Stomach smooth muscle (tissue), 2 donors: ENCODE results near the gene PAFAH1B1.
"Not testable (repeated sequence)": the region's sequence is repeated elsewhere in the genome, so short reads cannot be mapped to it uniquely, and the experiment has no call there.

Experiments
- H3K27ac ChIP-seq: one replicate; pipeline ENCODE4 v1.7.0; 2013; ENCODE audit warnings: mild to moderate bottlenecking, low read length, inconsistent platforms
- H3K27me3 ChIP-seq, 2 donors: one replicate each; pipeline ENCODE4 v1.7.0; 2013; ENCODE audit warnings: low read length in 2 of 2; ENCODE audit not compliant: insufficient read depth in 2 of 2, control insufficient read depth in 1 of 2
- H3K36me3 ChIP-seq, 2 donors: one replicate each; pipeline ENCODE4 v1.7.0; 2013; ENCODE audit warnings: low read length in 2 of 2; ENCODE audit not compliant: control insufficient read depth in 2 of 2, insufficient read depth in 2 of 2
- H3K4me1 ChIP-seq: one replicate; pipeline ENCODE4 v1.7.0; 2013; ENCODE audit warnings: low read length; ENCODE audit not compliant: control insufficient read depth, insufficient read depth
- H3K4me3 ChIP-seq, 2 donors: one replicate each; pipeline ENCODE4 v1.7.0; 2013; ENCODE audit warnings: low read length in 2 of 2
- H3K9ac ChIP-seq, 2 donors: one replicate each; pipeline ENCODE4 v1.7.0; 2013; ENCODE audit warnings: low read length in 2 of 2, mild to moderate bottlenecking in 1 of 2
- H3K9me3 ChIP-seq, 2 donors: one replicate each; pipeline ENCODE4 v1.7.0; 2013; ENCODE audit warnings: low read length in 2 of 2; ENCODE audit not compliant: control insufficient read depth in 2 of 2
- donor health status: healthy.
- donor health status: Pancreatic carcinoma.

Gene PAFAH1B1

GRCh38 chr17:2636169-2636930 is 42.9 kb downstream of the PAFAH1B1 start:
- Histone ChIP-seq H3K9me3 (no peaks in the 10 kb centered on the region), H3K9ac (no peak overlapping the region), H3K36me3 (peaks cover 0 to 2% of the 10 kb centered on the region in 2 donors), H3K27me3 (no peaks in the 10 kb centered on the region), H3K4me1 (peaks cover 1% of the 10 kb centered on the region), H3K4me3 (no peak overlapping the region), H3K27ac (no peak overlapping the region)

- peaks cover 3 to 8% of the 10 kb centered on the region in 2 donors for H3K36me3 ChIP-seq
- H3K4me3 ChIP-seq: no peak overlapping the region
- no peaks in the 10 kb centered on the region for H3K9me3 ChIP-seq
- no peaks in the 10 kb centered on the region for H3K4me1 ChIP-seq
- no peak overlapping the region for H3K9ac ChIP-seq
- H3K27ac ChIP-seq: no peak overlapping the region
- no peaks in the 10 kb centered on the region for H3K27me3 ChIP-seq
These were observed 44.0 kb downstream of the PAFAH1B1 start for GRCh38 chr17:2637422-2637821.

DNA sequence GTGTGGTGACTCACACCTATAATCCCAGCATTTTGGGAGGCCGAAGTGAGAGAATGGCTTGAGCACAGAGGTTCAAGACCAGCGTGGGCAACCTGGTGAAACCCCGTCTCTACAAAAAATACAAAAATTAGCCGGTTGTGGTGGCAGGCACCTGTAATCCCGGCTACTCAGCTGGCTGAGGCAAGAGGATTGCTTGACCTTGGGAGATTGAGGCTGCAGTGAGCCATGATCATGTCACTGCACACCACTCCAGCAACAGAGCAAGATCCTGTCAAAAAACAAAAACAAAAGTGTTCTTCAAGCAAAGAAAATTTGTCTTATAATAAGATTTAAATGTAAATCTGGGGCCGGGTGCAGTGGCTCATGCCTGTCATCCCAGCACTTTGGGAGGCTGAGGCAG is 51.5 kb downstream of the PAFAH1B1 start:
- H3K27me3 ChIP-seq: no peaks in the 10 kb centered on the region
- peaks cover 8 to 10% of the 10 kb centered on the region in 2 donors for H3K36me3 ChIP-seq
- H3K9me3 ChIP-seq: no peaks in the 10 kb centered on the region
- no peak overlapping the region for H3K4me3 ChIP-seq
- H3K27ac ChIP-seq: no peak overlapping the region
- no peak overlapping the region for H3K9ac ChIP-seq
- H3K4me1 ChIP-seq: no peaks in the 10 kb centered on the region

- no peak overlapping the region for H3K4me3 ChIP-seq
- no peaks in the 10 kb centered on the region for H3K9me3 ChIP-seq
- H3K36me3 ChIP-seq: peaks cover 0 to 8% of the 10 kb centered on the region in 2 donors
- no peak overlapping the region for H3K27ac ChIP-seq
- H3K4me1 ChIP-seq: no peaks in the 10 kb centered on the region
- no peaks in the 10 kb centered on the region for H3K27me3 ChIP-seq
- H3K9ac ChIP-seq: no peak overlapping the region
These were observed 54.5 kb downstream of the PAFAH1B1 start for GRCh38 chr17:2647957-2648356.

GRCh38 chr17:2649191-2649590 is 55.7 kb downstream of the PAFAH1B1 start:
- Histone ChIP-seq H3K9ac (no peak overlapping the region), H3K4me1 (no peaks in the 10 kb centered on the region), H3K27me3 (no peaks in the 10 kb centered on the region), H3K36me3 (peaks cover 0 to 5% of the 10 kb centered on the region in 2 donors), H3K27ac (no peak overlapping the region), H3K9me3 (no peaks in the 10 kb centered on the region), H3K4me3 (no peak overlapping the region)

DNA sequence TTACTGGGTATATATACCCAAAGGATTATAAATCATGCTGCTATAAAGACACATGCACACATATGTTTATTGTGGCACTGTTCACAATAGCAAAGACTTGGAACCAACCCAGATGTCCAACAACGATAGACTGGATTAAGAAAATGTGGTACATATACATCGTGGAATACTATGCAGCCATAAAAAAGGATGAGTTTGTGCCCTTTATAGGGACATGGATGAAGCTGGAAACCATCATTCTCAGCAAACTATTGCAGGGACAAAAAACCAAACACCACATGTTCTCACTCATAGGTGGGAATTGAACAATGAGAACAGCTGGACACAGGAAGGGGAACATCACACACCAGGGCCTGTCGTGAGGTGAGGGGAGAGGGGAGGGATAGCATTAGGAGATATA is 59.5 kb downstream of the PAFAH1B1 start:
- not testable (repeated sequence) for H3K36me3 ChIP-seq, H3K4me3 ChIP-seq, H3K9me3 ChIP-seq, H3K4me1 ChIP-seq, H3K27me3 ChIP-seq, H3K27ac ChIP-seq, H3K9ac ChIP-seq

- Histone ChIP-seq H3K36me3 (no peaks in the 10 kb centered on the region), H3K4me1 (peaks cover 4% of the 10 kb centered on the region)
These were observed 62.1 kb downstream of the PAFAH1B1 start for GRCh38 chr17:2655546-2655945.

DNA sequence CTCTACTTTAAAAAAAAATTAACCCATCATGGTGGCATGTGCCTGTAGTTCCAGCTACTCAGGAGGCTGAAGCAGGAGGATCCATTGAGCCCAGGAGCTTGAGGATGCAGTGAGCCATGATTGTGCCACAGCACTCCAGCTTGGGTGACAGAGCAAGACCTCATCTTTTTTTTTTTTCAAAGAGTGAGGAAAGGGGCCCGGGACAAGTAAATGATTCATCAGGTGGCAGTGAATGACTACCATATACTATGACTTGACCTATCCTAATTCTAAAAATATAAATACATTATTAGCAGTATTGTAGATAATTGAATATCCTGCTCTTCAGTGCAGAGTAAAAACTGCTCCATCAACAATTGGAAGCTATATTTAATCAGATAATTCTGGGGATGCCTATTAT is 62.8 kb downstream of the PAFAH1B1 start:
- H3K4me1 ChIP-seq: peaks cover 4% of the 10 kb centered on the region
- no peaks in the 10 kb centered on the region for H3K36me3 ChIP-seq
- H3K27me3 ChIP-seq: no peaks in the 10 kb centered on the region
- H3K4me3 ChIP-seq: no peak overlapping the region
- H3K9ac ChIP-seq: no peak overlapping the region
- H3K9me3 ChIP-seq: no peaks in the 10 kb centered on the region
- no peak overlapping the region for H3K27ac ChIP-seq

More at GRCh38 chr17:2655546-2655945, 62.1 kb downstream of the PAFAH1B1 start:
- H3K9ac ChIP-seq: no peak overlapping the region
- H3K27ac ChIP-seq: no peak overlapping the region
- H3K9me3 ChIP-seq: no peaks in the 10 kb centered on the region
- no peak overlapping the region for H3K4me3 ChIP-seq
- no peaks in the 10 kb centered on the region for H3K27me3 ChIP-seq

GRCh38 chr17:2659337-2659736 is 65.9 kb downstream of the PAFAH1B1 start:
- H3K27me3 ChIP-seq, H3K9me3 ChIP-seq, H3K36me3 ChIP-seq, H3K9ac ChIP-seq, H3K27ac ChIP-seq, H3K4me1 ChIP-seq, H3K4me3 ChIP-seq: not testable (repeated sequence)

- not testable (repeated sequence) for H3K36me3 ChIP-seq, H3K4me3 ChIP-seq, H3K27ac ChIP-seq, H3K9ac ChIP-seq, H3K27me3 ChIP-seq, H3K9me3 ChIP-seq, H3K4me1 ChIP-seq
These were observed 67.0 kb downstream of the PAFAH1B1 start for GRCh38 chr17:2660410-2660809.

DNA sequence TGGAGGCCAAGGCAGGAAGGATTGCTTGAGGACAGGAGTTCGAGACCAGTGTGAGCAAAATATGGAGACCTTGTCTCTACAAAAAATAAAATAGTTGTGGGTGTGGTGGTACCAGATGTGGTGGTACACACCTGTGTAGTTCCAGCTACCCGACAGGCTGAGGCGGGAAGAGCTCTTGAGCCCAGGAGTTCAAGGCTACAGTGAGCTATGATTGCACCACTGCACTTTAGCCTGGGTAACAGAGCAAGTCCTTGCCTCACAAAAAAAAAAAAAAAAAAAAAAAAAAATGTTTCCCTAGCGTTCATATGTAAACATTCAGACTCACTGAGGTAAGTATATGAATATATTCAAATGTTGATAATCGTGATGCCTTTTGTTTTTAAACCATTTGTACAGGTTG is 78.6 kb downstream of the PAFAH1B1 start:
- Histone ChIP-seq H3K4me1 (no peaks in the 10 kb centered on the region), H3K9me3 (no peaks in the 10 kb centered on the region), H3K4me3 (no peak overlapping the region), H3K9ac (no peak overlapping the region), H3K27ac (no peak overlapping the region), H3K27me3 (no peaks in the 10 kb centered on the region), H3K36me3 (peaks cover 31 to 38% of the 10 kb centered on the region in 2 donors)
